Measurements from ENCODE around the gene IGDCC3.

DNA sequence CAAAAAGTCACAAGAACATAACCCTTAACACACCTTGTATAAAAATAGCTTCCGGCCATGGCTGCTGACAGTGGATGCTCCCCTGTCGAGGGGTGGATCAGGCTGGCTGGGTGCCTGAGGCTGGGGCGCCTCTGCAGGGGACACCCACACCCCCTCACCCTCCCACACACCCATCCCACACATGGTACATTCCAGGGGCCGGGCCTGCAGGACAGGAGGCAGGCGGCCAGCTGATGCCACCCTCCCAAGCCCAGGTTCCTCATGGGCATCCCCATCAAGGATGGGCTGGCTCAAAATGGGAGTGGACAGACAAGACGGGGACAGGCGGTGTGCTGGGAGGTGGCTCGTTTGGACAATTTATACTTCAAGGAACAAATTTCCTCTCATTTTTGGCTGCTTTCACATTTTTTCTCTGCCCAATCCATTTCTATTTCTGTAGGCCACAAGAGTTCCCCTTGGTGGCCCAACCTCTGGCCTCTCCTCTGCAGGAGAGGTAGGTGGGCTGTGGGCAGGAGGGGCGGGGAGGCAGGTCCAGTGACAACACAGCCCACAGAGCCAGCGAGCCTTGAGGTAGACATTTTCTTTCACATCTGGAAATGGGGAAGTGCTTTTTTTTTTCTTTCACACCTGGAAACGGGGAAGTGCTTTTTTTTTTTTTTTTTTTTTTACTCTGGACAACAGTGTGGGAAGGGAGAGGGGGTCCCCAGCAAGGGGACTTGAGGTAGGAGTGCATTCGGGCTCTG, 50.0 kb downstream of the IGDCC3 start:
- no peak for TF ChIP-seq EZH2phosphoT487 (conservative IDR thresholded peaks at IDR 0.05; ENCODE audit: low read length)
- TF ChIP-seq, protein P1, sequence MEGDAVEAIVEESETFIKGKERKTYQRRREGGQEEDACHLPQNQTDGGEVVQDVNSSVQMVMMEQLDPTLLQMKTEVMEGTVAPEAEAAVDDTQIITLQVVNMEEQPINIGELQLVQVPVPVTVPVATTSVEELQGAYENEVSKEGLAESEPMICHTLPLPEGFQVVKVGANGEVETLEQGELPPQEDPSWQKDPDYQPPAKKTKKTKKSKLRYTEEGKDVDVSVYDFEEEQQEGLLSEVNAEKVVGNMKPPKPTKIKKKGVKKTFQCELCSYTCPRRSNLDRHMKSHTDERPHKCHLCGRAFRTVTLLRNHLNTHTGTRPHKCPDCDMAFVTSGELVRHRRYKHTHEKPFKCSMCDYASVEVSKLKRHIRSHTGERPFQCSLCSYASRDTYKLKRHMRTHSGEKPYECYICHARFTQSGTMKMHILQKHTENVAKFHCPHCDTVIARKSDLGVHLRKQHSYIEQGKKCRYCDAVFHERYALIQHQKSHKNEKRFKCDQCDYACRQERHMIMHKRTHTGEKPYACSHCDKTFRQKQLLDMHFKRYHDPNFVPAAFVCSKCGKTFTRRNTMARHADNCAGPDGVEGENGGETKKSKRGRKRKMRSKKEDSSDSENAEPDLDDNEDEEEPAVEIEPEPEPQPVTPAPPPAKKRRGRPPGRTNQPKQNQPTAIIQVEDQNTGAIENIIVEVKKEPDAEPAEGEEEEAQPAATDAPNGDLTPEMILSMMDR (IDR thresholded peaks at IDR 0.05; ENCODE audit: insufficient read depth, low read length, poor library complexity, severe bottlenecking): no peak
